Right cardiac atrium (tissue), 5 donors: ENCODE results near the gene CAPN8. TPM values are rescaled to one million over a fixed set of nuclear protein-coding genes. Genes with fewer than 3 reads are reported as not detected.

ENCODE experiments used
- ATAC-seq, 2 donors: fragments of 200-7000 bp; cut with Tn5 transposase; one replicate each; pipeline versions ENCODE4 v1.8.0 to v1.9.1; 2020; ENCODE audit warnings: moderate library complexity in 2 of 2, mild to moderate bottlenecking in 1 of 2
- DNase-seq, 3 donors: peaks; one replicate each; pipeline ENCODE4 v3.0.0-alpha.2; 2020
- H3K27ac ChIP-seq: one replicate; pipeline ENCODE4 v1.5.1; 2013; ENCODE audit warnings: mild to moderate bottlenecking, low read length, control low read depth, moderate library complexity
- H3K27me3 ChIP-seq: one replicate; pipeline ENCODE4 v1.6.1; 2013; ENCODE audit not compliant: control insufficient read depth, insufficient read depth
- H3K4me1 ChIP-seq: one replicate; pipeline ENCODE4 v1.6.1; 2013; ENCODE audit warnings: low read length; ENCODE audit not compliant: control insufficient read depth, insufficient read depth
- H3K4me3 ChIP-seq: one replicate; pipeline ENCODE4 v1.5.1; 2013; ENCODE audit warnings: low read length, control low read depth
- H3K9me3 ChIP-seq: one replicate; pipeline ENCODE4 v1.6.1; 2013; ENCODE audit warnings: low read length; ENCODE audit not compliant: control insufficient read depth
- WGBS: extraction: QIAGEN DNeasy Blood & Tissue Kit; methylation state at CpG from one replicate; pipeline ENCODE4 v1.1.7; 2013; 5-methylcytosine and 5-hydroxymethylcytosine counted together
- intact Hi-C, 4 donors: fragments of 100-400 bp; cut with DNase I; formaldehyde crosslinking; loops; one replicate each; pipeline versions ENCODE4 v1.11.0 to v1.14.0; 2022 to 2023
- polyA plus RNA-seq: library from polyadenylated mRNA; stranded (reverse); fragments of 200-250 nt; gene quantifications from one replicate; pipeline ENCODE4 v1.2.3, GENCODE V29; 2013
- total RNA-seq, 4 donors: library from RNA; stranded (reverse); fragmentation: NEBNext Ultra II Directional; extraction: Animal tissue kit (Norgen Biotek cat#: 25700); gene quantifications; one replicate each; pipeline ENCODE4 v1.2.1, GENCODE V29; 2021
- donor health status: healthy with polysubstance abuse.
- donor health status: DM: no; HTN: yes; CAD: no.
- donor health status: DM: no; HTN: no; CAD: no.
- donor health status: DM: no; HTN: yes; CAD: no; lungs with severe emphysema.
- donor health status: DM: yes; HTN: yes; CAD: no.

The CAPN8 gene
- total and polyA plus RNA-seq, 5 donors, result 0.23 TPM; not detected in 4

DNA sequence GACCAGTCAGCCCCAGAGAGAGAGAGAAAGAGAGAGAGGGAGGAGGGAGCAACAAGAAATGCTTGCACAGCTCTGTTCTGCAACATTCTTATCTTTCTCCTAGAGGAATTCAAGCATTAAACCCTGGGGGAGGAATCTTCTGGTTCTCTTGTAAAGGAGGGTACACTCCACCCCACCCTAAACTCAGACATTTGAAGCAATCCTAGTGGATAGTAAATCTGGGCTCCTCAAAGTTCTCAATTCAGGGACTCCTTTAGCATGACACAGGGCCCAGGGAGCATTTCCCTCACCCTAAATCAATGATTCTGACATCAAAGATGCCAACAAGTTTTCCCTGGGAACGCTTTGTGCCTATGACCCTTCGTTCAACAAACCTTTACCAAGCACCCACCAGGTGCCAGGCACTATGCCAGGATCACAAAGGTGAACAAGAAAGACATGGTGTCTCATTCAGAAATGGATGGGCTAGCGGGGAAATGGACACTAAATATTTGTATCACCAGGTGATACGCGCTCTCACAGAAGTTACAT, 35.0 kb upstream of the CAPN8 start:
- intact Hi-C loops, result no loop called here
- 76% methylated on average over 5 of the region's 5 CpGs for whole genome bisulfite sequencing
- Histone ChIP-seq H3K4me3 (no peak overlapping the region), H3K9me3 (no peaks in the 10 kb centered on the region), H3K27ac (no peak overlapping the region), H3K4me1 (peaks cover 11% of the 10 kb centered on the region), H3K27me3 (no peaks in the 10 kb centered on the region)
- DNase-seq, result no peak
- no peak for ATAC-seq

DNA sequence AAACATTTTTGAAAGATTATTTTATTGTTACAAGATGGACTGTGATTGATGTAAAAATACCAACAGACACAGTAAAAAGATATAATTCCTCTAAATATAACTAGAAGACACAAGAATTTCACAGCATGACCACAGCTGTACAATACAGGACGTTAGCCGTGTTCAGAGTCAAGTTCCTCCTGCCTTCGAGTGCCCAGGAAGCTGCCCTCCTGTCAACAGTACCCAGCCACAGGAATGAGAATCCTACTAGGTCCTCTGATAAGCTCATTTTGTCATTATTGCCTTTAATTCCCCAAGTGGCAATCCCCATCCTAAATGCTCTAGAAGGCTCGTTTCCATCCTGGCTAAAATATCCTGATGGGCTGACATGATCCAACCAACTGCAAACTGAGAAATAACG, 30.4 kb upstream of the CAPN8 start:
- no peak for ATAC-seq
- intact Hi-C loops, result loop anchor here in 2 of 4 donors (5.0 kb wide), 1 partner anchor 51 kb away; no protein-coding TSS in a partner anchor

DNA sequence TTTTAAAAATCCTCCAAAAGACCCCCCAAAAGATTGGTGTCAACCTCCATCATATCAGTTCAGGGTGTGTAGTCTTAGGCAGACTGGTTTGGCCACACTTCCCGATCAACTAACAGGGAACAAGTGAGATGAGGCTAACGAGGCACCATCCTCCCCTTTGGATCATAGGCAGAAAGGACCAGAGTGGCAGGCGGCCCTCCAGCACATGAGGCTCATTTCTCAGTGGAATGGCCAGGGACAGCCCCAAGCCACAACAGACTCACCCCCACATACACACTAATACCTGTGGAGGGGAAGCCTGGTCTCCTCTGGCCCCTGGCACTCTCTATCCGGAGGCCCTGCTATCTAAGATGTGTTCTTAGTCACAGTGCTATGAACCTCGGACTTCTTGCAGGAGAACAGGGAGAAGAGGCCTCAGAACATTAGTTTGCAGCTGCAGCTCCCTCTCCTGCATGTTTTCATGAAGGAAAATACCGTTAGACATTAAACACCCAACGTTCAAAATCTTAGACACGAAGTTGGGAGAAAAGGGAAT, 29.6 kb upstream of the CAPN8 start:
- no peaks in the 10 kb centered on the region for H3K9me3 ChIP-seq
- WGBS, result 71% methylated on average over 8 of the region's 8 CpGs
- H3K4me3 ChIP-seq, result no peak overlapping the region
- DNase-seq, result no peak
- no peak for ATAC-seq
- H3K4me1 ChIP-seq, result no peaks in the 10 kb centered on the region
- no peaks in the 10 kb centered on the region for H3K27me3 ChIP-seq
- intact Hi-C loops, result loop anchor here in 2 of 4 donors (5.0 kb wide), 1 partner anchor 52 kb away; no protein-coding TSS in a partner anchor
- no peak overlapping the region for H3K27ac ChIP-seq

More for the DNA sequence above, 30.4 kb upstream of the CAPN8 start:
- H3K9me3 ChIP-seq, result no peaks in the 10 kb centered on the region
- H3K4me1 ChIP-seq, result no peaks in the 10 kb centered on the region
- H3K27me3 ChIP-seq, result no peaks in the 10 kb centered on the region
- no peak for DNase-seq
- no peak overlapping the region for H3K4me3 ChIP-seq
- 65% methylated on average over 5 of the region's 5 CpGs for WGBS
- no peak overlapping the region for H3K27ac ChIP-seq

DNA sequence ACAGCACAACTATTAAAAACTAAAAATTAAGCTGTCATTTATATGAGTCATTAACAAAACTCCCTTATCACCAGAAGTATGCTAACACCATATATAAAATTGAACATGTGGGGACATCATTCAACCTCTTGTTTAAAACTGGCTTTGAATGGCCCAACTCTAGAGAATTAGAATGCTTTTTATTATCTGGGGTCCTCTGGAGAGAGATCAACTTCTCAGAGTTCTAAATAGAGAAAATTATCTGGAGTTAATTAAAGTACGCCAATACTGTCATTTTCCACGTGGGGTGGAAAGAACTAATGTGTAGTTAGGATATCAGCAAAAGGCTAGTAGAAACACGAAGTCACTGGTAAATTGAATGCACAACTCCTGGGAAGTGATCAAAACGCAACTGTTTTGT, 25.6 kb upstream of the CAPN8 start:
- intact Hi-C loops, result no loop called here
- WGBS, result 72% methylated on average over 4 of the region's 4 CpGs
- H3K4me1 ChIP-seq, result no peaks in the 10 kb centered on the region
- DNase-seq, result no peak
- ATAC-seq, result no peak
- H3K4me3 ChIP-seq, result no peak overlapping the region
- no peak overlapping the region for H3K27ac ChIP-seq
- H3K9me3 ChIP-seq, result no peaks in the 10 kb centered on the region
- no peaks in the 10 kb centered on the region for H3K27me3 ChIP-seq

DNA sequence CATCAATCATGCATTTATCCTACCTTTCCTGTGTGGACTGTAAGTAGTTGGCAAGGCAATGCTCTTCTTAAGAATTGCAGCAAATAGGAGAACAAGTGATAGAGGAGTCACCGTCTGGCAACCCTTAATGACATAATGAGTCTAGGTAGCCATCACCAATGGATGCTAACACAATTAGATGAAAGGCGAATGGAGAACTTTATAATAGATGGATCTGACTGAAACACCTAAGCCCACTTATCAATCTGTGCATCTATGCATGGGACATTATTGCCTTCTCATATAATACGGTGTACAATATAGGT, 18.9 kb upstream of the CAPN8 start:
- intact Hi-C loops, result loop anchor here in 1 of 4 donors (5.0 kb wide), 1 partner anchor 547 kb away; no protein-coding TSS in a partner anchor
- 86% methylated on average over 3 of the region's 3 CpGs for WGBS
- Histone ChIP-seq H3K9me3 (no peaks in the 10 kb centered on the region), H3K4me1 (no peaks in the 10 kb centered on the region), H3K27ac (no peak overlapping the region), H3K4me3 (no peak overlapping the region), H3K27me3 (no peaks in the 10 kb centered on the region)
- DNase-seq, result no peak
- no peak for ATAC-seq

DNA sequence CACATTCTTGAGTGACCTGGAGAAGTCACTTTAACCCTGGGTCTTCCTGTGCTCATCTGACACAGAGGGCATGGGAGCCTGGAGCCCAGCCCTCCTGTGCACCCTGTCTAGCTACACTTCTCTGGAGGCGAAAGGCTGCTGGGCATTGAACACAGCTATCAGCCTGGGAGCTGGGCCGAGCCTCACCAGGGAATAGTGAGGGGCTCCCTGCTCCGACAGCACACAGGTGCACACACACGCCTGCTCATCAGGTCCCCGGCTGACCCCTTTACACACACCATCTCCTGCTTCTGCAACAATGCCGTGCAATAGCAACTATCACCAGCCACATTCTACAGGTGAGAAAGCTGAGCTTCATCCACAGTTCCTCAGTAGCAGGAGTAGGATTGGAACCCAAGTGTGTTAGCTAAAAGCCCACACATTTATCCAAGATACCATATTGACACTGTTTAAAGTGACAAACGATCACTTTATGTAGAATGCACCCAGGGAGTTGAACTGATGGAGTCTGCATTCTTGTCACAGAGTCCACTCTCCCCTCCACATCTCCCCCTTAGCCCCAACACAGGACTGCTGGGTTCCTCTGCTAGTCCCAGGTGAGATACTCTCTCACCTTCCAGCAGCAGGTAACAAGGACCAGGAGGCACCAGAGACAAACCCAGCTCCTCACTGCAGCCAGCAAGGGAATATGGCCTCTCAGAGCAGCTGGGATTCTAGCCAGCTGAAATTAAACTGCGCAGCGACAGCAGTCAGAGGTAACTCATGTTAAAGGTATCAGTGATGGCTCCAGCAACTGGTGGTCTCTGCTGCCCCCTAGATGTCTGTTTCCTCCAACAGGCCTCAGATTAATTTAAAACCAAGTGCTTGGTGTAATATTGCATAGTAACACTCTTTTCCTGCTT, 18.3 kb upstream of the CAPN8 start:
- Histone ChIP-seq H3K9me3 (no peaks in the 10 kb centered on the region), H3K27me3 (no peaks in the 10 kb centered on the region), H3K27ac (no peak overlapping the region), H3K4me3 (no peak overlapping the region), H3K4me1 (no peaks in the 10 kb centered on the region)
- DNase-seq, result peak; percentile 27 to 68 (median 50)
- 65% methylated on average over 9 of the region's 9 CpGs for WGBS
- intact Hi-C loops, result loop anchor here in 2 of 4 donors (2.0 to 5.0 kb wide), 2 partner anchors 547 to 549 kb away; no protein-coding TSS in a partner anchor
- peak; percentile 43 to 64 for ATAC-seq

DNA sequence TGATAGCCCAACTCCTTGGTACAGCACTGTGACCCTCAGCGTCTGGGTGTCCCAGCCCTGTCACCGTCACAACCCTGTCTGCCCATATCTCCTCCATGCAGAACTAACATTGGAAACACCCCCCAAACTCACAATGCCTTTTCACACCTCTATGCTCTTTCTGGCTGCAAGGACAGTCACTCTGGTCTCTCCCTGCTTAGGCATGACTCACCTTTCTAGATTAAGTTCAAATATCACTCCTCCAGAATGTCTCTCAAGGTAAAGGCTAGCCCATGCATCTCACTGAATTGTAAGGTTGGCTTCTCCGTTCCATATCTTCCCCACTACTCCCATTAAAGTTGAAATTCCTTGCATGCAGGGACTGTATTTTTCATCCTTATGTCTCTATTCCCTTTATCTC, 17.0 kb upstream of the CAPN8 start:
- H3K9me3 ChIP-seq, result no peaks in the 10 kb centered on the region
- H3K27me3 ChIP-seq, result no peaks in the 10 kb centered on the region
- no peak for DNase-seq
- 73% methylated on average over 3 of the region's 3 CpGs for WGBS
- H3K4me1 ChIP-seq, result no peaks in the 10 kb centered on the region
- intact Hi-C loops, result loop anchor here in 2 of 4 donors (2.0 to 5.0 kb wide), 2 partner anchors 545 to 548 kb away; no protein-coding TSS in a partner anchor
- no peak overlapping the region for H3K4me3 ChIP-seq
- no peak for ATAC-seq
- no peak overlapping the region for H3K27ac ChIP-seq

DNA sequence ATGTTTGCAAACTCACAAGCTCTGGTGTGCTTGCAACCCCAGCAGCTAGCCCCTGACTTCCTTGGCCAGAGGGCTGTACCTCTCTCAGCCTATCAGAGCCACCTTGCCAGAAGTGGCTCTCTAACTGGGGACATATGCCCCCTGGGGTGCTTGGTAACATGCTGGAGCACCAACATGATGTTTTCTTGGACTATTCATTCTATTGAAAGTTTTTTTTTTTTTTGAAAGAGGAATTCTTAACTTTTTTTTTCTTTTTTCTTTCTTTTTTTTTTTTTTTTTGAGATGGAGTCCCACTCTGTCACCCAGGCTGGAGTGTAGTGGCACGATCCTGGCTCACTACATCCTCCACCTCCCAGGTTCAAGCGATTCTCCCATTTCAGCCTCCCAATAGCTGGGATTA, 14.7 kb upstream of the CAPN8 start:
- Histone ChIP-seq H3K4me1 (no peaks in the 10 kb centered on the region), H3K9me3 (no peaks in the 10 kb centered on the region), H3K27ac (no peak overlapping the region), H3K27me3 (no peaks in the 10 kb centered on the region), H3K4me3 (no peak overlapping the region)
- no peak for ATAC-seq
- DNase-seq, result no peak
- intact Hi-C loops, result loop anchor here in 1 of 4 donors (5.0 kb wide), 1 partner anchor 543 kb away; no protein-coding TSS in a partner anchor
- WGBS, result 97% methylated on average over 2 of the region's 2 CpGs

DNA sequence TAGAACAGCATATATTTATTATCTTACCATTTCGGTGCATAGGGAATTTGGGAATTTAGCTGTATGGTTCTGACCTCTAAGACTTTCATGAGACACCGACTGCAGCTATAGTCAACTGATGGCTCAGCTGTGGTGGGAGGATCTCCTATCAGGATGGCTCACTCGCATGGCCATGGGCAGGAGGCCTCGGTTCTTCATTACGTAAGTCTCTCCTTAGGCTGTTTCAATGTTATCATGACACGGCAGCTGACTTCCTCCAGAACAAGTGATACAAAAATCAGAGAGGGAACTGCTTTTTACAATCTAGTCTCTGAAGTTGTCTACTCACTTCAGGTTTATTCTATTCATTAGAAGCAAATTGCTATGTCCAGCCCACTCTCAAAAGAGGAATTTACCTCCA, 13.3 kb upstream of the CAPN8 start:
- Histone ChIP-seq H3K4me3 (no peak overlapping the region), H3K4me1 (no peaks in the 10 kb centered on the region), H3K27ac (no peak overlapping the region), H3K27me3 (no peaks in the 10 kb centered on the region), H3K9me3 (no peaks in the 10 kb centered on the region)
- DNase-seq (no peak), ATAC-seq (peak in 1 of 2 donors; percentile 54)
- 55% methylated on average over 6 of the region's 6 CpGs for WGBS
- intact Hi-C loops, result no loop called here

DNA sequence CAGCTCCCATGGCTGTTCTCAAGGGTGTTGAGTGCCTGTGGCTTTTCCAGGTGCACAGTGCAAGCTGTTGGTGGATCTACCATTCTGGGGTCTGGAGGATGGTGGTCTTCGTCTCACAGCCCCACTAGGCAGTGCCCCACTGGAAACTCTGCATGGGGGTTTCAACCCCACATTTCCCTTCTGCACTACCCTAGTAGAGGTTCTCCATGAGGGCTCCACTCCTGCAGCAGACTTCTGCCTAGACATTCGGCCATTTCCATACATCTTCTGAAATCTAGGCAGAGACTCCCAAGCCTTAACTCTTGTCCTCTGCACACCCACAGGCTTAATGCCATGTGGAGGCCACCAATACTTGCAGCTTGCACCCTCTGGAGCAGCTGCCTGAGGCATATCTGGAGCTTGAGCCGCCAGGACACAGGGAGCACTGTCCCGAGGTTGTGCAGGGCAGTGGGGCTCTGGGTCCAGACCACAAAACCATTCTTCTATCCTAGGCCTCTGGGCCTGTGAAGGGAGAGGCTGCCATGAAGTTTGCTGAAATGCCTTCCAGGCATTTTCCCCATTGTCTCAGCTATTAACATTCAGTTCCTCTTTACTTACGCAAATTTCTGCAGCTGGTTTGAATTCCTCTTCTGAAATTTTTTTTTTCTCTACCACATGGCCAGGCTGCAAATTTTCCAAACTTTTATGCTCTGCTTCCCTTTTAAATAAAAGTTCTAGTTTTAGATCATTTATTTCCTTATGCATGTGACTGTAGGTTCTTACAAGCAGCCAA, 8.8 kb upstream of the CAPN8 start:
- Histone ChIP-seq H3K9me3 (no peaks in the 10 kb centered on the region), H3K27ac (no peak overlapping the region), H3K27me3 (no peaks in the 10 kb centered on the region), H3K4me1 (no peaks in the 10 kb centered on the region), H3K4me3 (no peak overlapping the region)
- 68% methylated on average over 5 of the region's 5 CpGs for WGBS
- ATAC-seq, result no peak
- no peak for DNase-seq
- intact Hi-C loops, result no loop called here
